ENCODE data around the gene MAN2B2. TPM values are rescaled to one million over a fixed set of nuclear protein-coding genes. Genes with fewer than 3 reads are reported as not detected.
A peak's percentile ranks its signal among the peaks of the same experiment; 100 is the strongest.

MAN2B2 gene
- total and polyA plus RNA-seq, 9 of the 15 experiments (the other 6 are each of a cell fraction or from before 2014, with no cell fraction given) = 0.21 to 8.8 (median 3.7) TPM

- BruUV-seq (replicated peaks) = no TSS peak
- Histone ChIP-seq H3K4me1 (replicated peaks in 1 of 2; ENCODE audit: control insufficient read depth in 2 of 2, insufficient read depth in 2 of 2, low read length in 2 of 2) (peaks cover 0 to 13% of the 10 kb centered on the region in 2 experiments; a peak in 2 of 5 replicates), H3K9ac (ENCODE audit: insufficient read depth in 1 of 2, low read depth in 2 of 2, low read length in 2 of 2) (no peak overlapping the region), H3K27ac (ENCODE audit: extremely low read depth, low read depth, low read length) (no peak overlapping the region), H2AFZ (ENCODE audit: low read depth, low read length) (no peak overlapping the region), H4K20me1 (replicated peaks; ENCODE audit: control insufficient read depth, insufficient read depth, low read length) (0 out of 2 replicates have a peak, but pooled peaks cover 3% of the 10 kb centered on the region), H3K9me3 (replicated peaks; ENCODE audit: control insufficient read depth, insufficient read depth, low read depth, low read length) (no peaks in the 10 kb centered on the region; the same call in 1 of the 2 replicates), H3K4me2 (ENCODE audit: insufficient read depth, low read length) (no peak overlapping the region), H3K27me3 (ENCODE audit: control insufficient read depth in 2 of 2, insufficient read depth in 2 of 2, low read length in 2 of 2) (peaks cover 39 to 78% of the 10 kb centered on the region in 2 experiments; a peak in 4 of 5 replicates), H3K9me1 (ENCODE audit: control insufficient read depth, insufficient read depth, low read length) (no peaks in the 10 kb centered on the region), H3K79me2 (ENCODE audit: control insufficient read depth, insufficient read depth, low read length) (no peaks in the 10 kb centered on the region), H3K36me3 (ENCODE audit: control insufficient read depth, insufficient read depth, low read length) (no peaks in the 10 kb centered on the region), H3K4me3 (no peak overlapping the region)
- in situ Hi-C loops (cut with MboI) = no loop called here
- FAIRE-seq (no peak), ATAC-seq (no peak), DNase-seq (ENCODE audit: extremely low read depth in 1 of 4, low spot score in 3 of 4) (no peak)
- intact Hi-C loops (cut with micrococcal nuclease) = no loop called here
- TF ChIP-seq ZNF41 (CRISPR knock-in tag; conservative IDR thresholded peaks at IDR 0.05) (no peak), PHF8 (IDR thresholded peaks at IDR 0.05; ENCODE audit: borderline replicate concordance, low read length) (no peak), SNIP1 (IDR thresholded peaks at IDR 0.05; ENCODE audit: low read depth) (no peak), ZFP36 (IDR thresholded peaks at IDR 0.05; ENCODE audit: low read depth, low read length, partially characterized antibody) (peak; percentile 76), NR1H2 (CRISPR knock-in tag; IDR thresholded peaks at IDR 0.05) (no peak), HDAC2 (IDR thresholded peaks at IDR 0.05) (no peak), SUPT5H (IDR thresholded peaks at IDR 0.05) (no peak), RFX7 (CRISPR knock-in tag; IDR thresholded peaks at IDR 0.05) (no peak)
- under 1% methylated on average over 7 of the region's 7 CpGs for WGBS (ENCODE audit: insufficient coverage, low coverage, missing lambda C conversion rate)
- CTCF ChIA-PET (ENCODE audit: low intra/inter-chr PET ratio) = no interaction called here
- POLR2A ChIA-PET = interaction anchor here (0.6 to 1.0 kb wide), 3 partner anchors 10 to 482 kb away, joined by 3 read pairs; no protein-coding TSS in a partner anchor
Observed at GRCh38 chr4:6535706-6536105, 39.3 kb upstream of the MAN2B2 start.

All from K562 (cell line).